OCI-LY7 (cell line): ENCODE measurements around the gene ZNF778. TPM values are rescaled to one million over a fixed set of nuclear protein-coding genes. Genes with fewer than 3 reads are reported as not detected.

Source experiments
- BruUV-seq: library from RNA; stranded (reverse); fragments of 400-500 nt; replicated peaks from 2 replicates; lab custom pipeline; 2021; lab: Mats Ljungman, UMichigan
- CTCF ChIA-PET: fragments of 300-600 bp; sonication (Branson Sonifier 250); formaldehyde crosslinking; loops from one replicate; lab custom pipeline; 2022; ENCODE audit warnings: antibody characterized with exemption; ENCODE audit not compliant: unreplicated experiment; lab: Charles Lee
- POLR2A ChIA-PET: fragments of 300-600 bp; sonication (Branson Sonifier 250); formaldehyde crosslinking; loops from one replicate; lab custom pipeline; 2022; ENCODE audit warnings: antibody characterized with exemption; lab: Charles Lee
- DNase-seq: peaks from one replicate; pipeline ENCODE4 v3.0.0-alpha.2; 2015; ENCODE audit warnings: low spot score
- H2AFZ ChIP-seq: fragments of 200-600 bp; sonication (generic), shearing (Covaris generic); 2 replicates; pipeline ENCODE4 v1.6.1; 2014; ENCODE audit warnings: mild to moderate bottlenecking, antibody characterized with exemption, low read length, moderate library complexity
- H3K27ac ChIP-seq: fragments of 200-600 bp; sonication (generic); 2 replicates; pipeline ENCODE4 v1.5.1; 2014; ENCODE audit warnings: mixed run types, low read depth, mild to moderate bottlenecking, moderate library complexity, low read length, inconsistent platforms; ENCODE audit not compliant: poor library complexity, severe bottlenecking
- H3K36me3 ChIP-seq: fragments of 200-600 bp; sonication (generic); 2 replicates; pipeline ENCODE4 v1.6.1; 2014; ENCODE audit warnings: mild to moderate bottlenecking, antibody characterized with exemption, low read length, moderate library complexity, mixed read lengths; ENCODE audit not compliant: insufficient read depth
- H3K4me1 ChIP-seq: fragments of 200-600 bp; sonication (generic); 2 replicates; pipeline ENCODE4 v1.5.1; 2014; ENCODE audit warnings: mild to moderate bottlenecking, low read length; ENCODE audit not compliant: insufficient read depth, poor library complexity, severe bottlenecking
- H3K4me2 ChIP-seq: fragments of 200-600 bp; sonication (generic); 2 replicates; pipeline ENCODE4 v1.6.1; 2014; ENCODE audit warnings: mild to moderate bottlenecking, low read length
- H3K4me3 ChIP-seq: fragments of 200-600 bp; sonication (generic); 2 replicates; pipeline ENCODE4 v1.5.1; 2014; ENCODE audit warnings: mild to moderate bottlenecking, low read depth, low read length; ENCODE audit not compliant: poor library complexity, severe bottlenecking
- H3K79me2 ChIP-seq: fragments of 200-600 bp; sonication (generic); 2 replicates; pipeline ENCODE4 v1.6.1; 2016; ENCODE audit warnings: low read depth, mild to moderate bottlenecking, low read length, moderate library complexity, mixed read lengths; ENCODE audit not compliant: insufficient read depth
- H3K9me2 ChIP-seq: fragments of 200-600 bp; sonication (generic); 2 replicates; pipeline ENCODE4 v1.6.1; 2016; ENCODE audit warnings: mild to moderate bottlenecking, low read length, mixed read lengths; ENCODE audit not compliant: insufficient read depth
- H3K9me3 ChIP-seq: fragments of 200-600 bp; sonication (generic); 2 replicates; pipeline ENCODE4 v1.6.1; 2014; ENCODE audit warnings: mild to moderate bottlenecking, mixed run types, low read length, mixed read lengths
- H4K20me1 ChIP-seq: fragments of 200-600 bp; sonication (generic); 2 replicates; pipeline ENCODE4 v1.6.1; 2014; ENCODE audit warnings: mild to moderate bottlenecking, antibody characterized with exemption, low read length, moderate library complexity, mixed read lengths; ENCODE audit not compliant: insufficient read depth
- EZH2phosphoT487 ChIP-seq: fragments of 200-600 bp; sonication (generic); IDR thresholded peaks from 2 replicates; pipeline ENCODE4 v1.6.1; 2018; ENCODE audit warnings: low read depth, borderline replicate concordance, mild to moderate bottlenecking, mixed run types, antibody characterized with exemption, low read length, moderate library complexity, mixed read lengths
- intact Hi-C: fragments of 100-400 bp; cut with micrococcal nuclease; formaldehyde crosslinking; loops from one replicate; pipeline ENCODE4 v1.10.0; 2022; ENCODE audit not compliant: unreplicated experiment
- total RNA-seq, 2 experiments: library from RNA; depleted of rRNA in 1 of 2; stranded (reverse); fragments of >200 nt in 1 of 2; shearing (Covaris generic) in 1 of 2; gene quantifications; 2 replicates each; pipeline ENCODE4 v1.2.3, GENCODE V29; 2014 to 2022
- TF ChIP-seq, protein P1 (sequence below): fragments of 200-600 bp; sonication (generic); conservative IDR thresholded peaks from 2 replicates; pipeline ENCODE4 v1.5.1; 2014; ENCODE audit warnings: mild to moderate bottlenecking, antibody characterized with exemption, low read length, moderate library complexity, mixed read lengths

The ZNF778 gene
- total RNA-seq, 2 experiments from 2014 or later: 9.4 to 9.9 TPM

DNA sequence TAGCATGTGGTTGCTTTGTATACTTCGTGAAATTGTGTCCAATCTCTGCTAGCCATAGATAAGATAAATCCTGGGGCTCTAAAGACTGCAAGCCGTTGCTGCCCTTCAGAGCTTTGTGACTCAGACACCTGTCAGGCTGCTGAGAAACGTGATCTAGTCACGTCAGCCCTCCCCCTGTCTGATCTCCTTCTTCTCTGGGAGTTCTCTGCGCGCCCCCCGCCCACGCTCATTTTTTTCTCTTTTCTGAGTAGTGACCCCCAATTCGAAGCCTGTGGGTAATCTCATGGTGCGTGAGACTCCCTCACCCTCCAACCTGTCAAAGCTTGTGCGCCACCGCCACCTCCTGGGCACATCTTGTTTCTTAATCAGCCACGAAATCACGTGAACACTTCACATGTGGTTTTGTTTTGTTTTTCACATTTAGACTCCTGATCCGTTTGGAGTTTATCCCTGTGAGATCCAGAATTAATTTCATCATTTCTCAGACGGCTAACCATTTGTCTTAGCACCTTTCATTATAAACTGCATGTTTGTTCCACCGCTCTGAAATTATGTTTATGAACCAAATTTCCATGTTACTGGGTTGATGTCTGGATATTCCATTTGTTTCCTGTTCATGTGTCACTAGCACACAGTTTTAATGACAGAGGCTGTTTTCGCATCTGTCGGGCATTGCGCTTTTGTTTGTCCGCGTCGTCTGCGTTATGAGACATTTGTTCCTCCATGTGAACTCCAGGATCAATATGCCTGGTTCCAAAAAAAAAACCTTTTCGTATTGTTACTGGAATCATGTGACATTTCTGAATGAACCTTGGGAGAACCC, 977 bp upstream of the ZNF778 start:
- H4K20me1 ChIP-seq: no peaks in the 10 kb centered on the region; the same call in 1 of the 2 replicates
- intact Hi-C loops: loop anchor here (1.0 to 5.0 kb wide), 3 partner anchors 46 to 479 kb away; partner anchors contain the start of gene CDH15
- H3K27ac ChIP-seq: peak overlapping the region; percentile 63
- peaks cover 5% of the 10 kb centered on the region for H3K4me1 ChIP-seq
- ChIA-PET POLR2A (no interaction called here), CTCF (no interaction called here)
- no peaks in the 10 kb centered on the region for H3K9me3 ChIP-seq
- DNase-seq: peak; percentile 81
- peak overlapping the region; percentile 86; the same call in 1 of the 2 replicates for H2AFZ ChIP-seq
- peaks cover 4% of the 10 kb centered on the region; the same call in 1 of the 2 replicates for H3K36me3 ChIP-seq
- BruUV-seq: no TSS peak
- H3K4me3 ChIP-seq: peak overlapping the region; percentile 99
- peaks cover 11% of the 10 kb centered on the region; the same call in 1 of the 2 replicates for H3K79me2 ChIP-seq
- H3K9me2 ChIP-seq: no peaks in the 10 kb centered on the region
- no peak for TF ChIP-seq EZH2phosphoT487
- TF ChIP-seq, protein P1, sequence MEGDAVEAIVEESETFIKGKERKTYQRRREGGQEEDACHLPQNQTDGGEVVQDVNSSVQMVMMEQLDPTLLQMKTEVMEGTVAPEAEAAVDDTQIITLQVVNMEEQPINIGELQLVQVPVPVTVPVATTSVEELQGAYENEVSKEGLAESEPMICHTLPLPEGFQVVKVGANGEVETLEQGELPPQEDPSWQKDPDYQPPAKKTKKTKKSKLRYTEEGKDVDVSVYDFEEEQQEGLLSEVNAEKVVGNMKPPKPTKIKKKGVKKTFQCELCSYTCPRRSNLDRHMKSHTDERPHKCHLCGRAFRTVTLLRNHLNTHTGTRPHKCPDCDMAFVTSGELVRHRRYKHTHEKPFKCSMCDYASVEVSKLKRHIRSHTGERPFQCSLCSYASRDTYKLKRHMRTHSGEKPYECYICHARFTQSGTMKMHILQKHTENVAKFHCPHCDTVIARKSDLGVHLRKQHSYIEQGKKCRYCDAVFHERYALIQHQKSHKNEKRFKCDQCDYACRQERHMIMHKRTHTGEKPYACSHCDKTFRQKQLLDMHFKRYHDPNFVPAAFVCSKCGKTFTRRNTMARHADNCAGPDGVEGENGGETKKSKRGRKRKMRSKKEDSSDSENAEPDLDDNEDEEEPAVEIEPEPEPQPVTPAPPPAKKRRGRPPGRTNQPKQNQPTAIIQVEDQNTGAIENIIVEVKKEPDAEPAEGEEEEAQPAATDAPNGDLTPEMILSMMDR: peak; percentile 94
- peak overlapping the region; percentile 90 for H3K4me2 ChIP-seq

DNA sequence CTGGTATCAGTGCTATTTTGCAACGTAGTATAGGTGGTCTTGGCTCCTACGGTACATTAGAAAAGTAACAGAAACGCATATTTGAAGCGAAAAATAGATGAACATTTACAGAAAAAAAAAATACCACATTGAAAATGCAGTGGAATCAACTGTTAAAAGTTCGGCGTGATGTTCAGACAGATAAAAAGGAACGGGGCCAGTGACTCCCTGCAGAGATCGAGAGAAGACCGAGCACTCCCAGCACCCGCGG, 440 bp upstream of the ZNF778 start:
- Histone ChIP-seq H3K9me3 (no peaks in the 10 kb centered on the region), H3K4me2 (peak overlapping the region; percentile 90), H2AFZ (peak overlapping the region; percentile 86), H3K36me3 (peaks cover 9% of the 10 kb centered on the region; the same call in 1 of the 2 replicates), H3K4me1 (peaks cover 5% of the 10 kb centered on the region), H3K27ac (peak overlapping the region; percentile 63), H4K20me1 (no peaks in the 10 kb centered on the region; the same call in 1 of the 2 replicates), H3K9me2 (no peaks in the 10 kb centered on the region), H3K4me3 (peak overlapping the region; percentile 99), H3K79me2 (peaks cover 11% of the 10 kb centered on the region; the same call in 1 of the 2 replicates)
- BruUV-seq: TSS peak; percentile 90
- CTCF ChIA-PET: no interaction called here
- POLR2A ChIA-PET: no interaction called here
- DNase-seq: no peak
- intact Hi-C loops: loop anchor here (2.0 to 5.0 kb wide), 2 partner anchors 46 to 480 kb away; partner anchors contain the start of gene CDH15
- TF ChIP-seq, protein P1: no peak
- no peak for TF ChIP-seq EZH2phosphoT487

DNA sequence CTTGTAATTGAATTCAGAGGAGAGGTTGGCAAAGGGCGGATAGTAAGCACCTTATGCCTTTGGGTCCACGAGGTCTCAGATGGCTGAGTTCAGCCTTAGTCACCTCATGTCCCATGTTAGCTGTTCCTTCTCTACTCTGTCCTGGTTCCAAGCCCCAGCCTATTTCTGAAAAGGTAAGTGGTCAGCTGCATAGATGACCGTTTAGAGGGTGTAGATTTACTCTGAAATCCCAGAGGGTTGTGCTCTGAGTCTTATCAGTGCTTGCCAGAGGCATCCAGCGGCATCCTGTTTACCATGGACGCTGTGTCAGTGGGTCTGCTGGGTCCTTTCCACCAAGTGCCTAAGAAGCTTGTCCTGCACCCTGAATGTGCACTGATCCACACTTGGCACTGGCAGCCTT, 1.9 kb downstream of the ZNF778 start:
- H3K4me3 ChIP-seq: no peak overlapping the region
- intact Hi-C loops: loop anchor here (5.0 kb wide), 1 partner anchor 482 kb away; no protein-coding TSS in a partner anchor
- no peaks in the 10 kb centered on the region for H3K9me2 ChIP-seq
- ChIA-PET CTCF (no interaction called here), POLR2A (no interaction called here)
- H3K4me2 ChIP-seq: no peak overlapping the region
- H3K4me1 ChIP-seq: peaks cover 5% of the 10 kb centered on the region
- H3K9me3 ChIP-seq: no peaks in the 10 kb centered on the region
- H3K36me3 ChIP-seq: peaks cover 23% of the 10 kb centered on the region; the same call in 1 of the 2 replicates
- no peak overlapping the region for H2AFZ ChIP-seq
- TF ChIP-seq, protein P1: no peak
- BruUV-seq: no TSS peak
- peaks cover 11% of the 10 kb centered on the region; the same call in 1 of the 2 replicates for H3K79me2 ChIP-seq
- no peak overlapping the region for H3K27ac ChIP-seq
- no peak for DNase-seq
- H4K20me1 ChIP-seq: no peaks in the 10 kb centered on the region; the same call in 1 of the 2 replicates
